Adrenal gland (tissue), 12 donors: Measurements from ENCODE around the gene GTF2A1L. TPM values are rescaled to one million over a fixed set of nuclear protein-coding genes. Genes with fewer than 3 reads are reported as not detected.

Experiments
- DNase-seq, 7 donors: peaks; one replicate each; pipeline ENCODE4 v3.0.0-alpha.2; 2019 to 2020
- H3K27ac ChIP-seq, 5 donors: fragments of 200-600 bp; sonication (generic) in 4 of 5; 1 replicate in 3 of 5; 2 replicates in 2 of 5; pipeline versions ENCODE4 v1.5.1 to v1.8.0; 2016 to 2020; ENCODE audit warnings: mild to moderate bottlenecking in 1 of 5
- H3K27me3 ChIP-seq: fragments of 200-600 bp; 2 replicates; pipeline ENCODE4 v1.8.0; 2021
- H3K36me3 ChIP-seq, 2 donors: fragments of 200-600 bp; replicated peaks in 1 of 2; 1 replicate in 1 of 2; 2 replicates in 1 of 2; pipeline versions ENCODE4 v1.5.1 to v1.8.0; 2018 to 2022
- H3K4me1 ChIP-seq, 2 donors: fragments of 200-600 bp; replicated peaks in 1 of 2; 1 replicate in 1 of 2; 2 replicates in 1 of 2; pipeline versions ENCODE4 v1.5.1 to v1.8.0; 2018 to 2021
- H3K4me3 ChIP-seq, 4 donors: fragments of 200-600 bp; sonication (generic) in 3 of 4; one replicate each; pipeline ENCODE4 v1.5.1; 2016 to 2018
- H3K9me3 ChIP-seq, 3 donors: fragments of 200-600 bp; sonication (generic) in 1 of 3; replicated peaks in 1 of 3; 1 replicate in 2 of 3; 2 replicates in 1 of 3; pipeline versions ENCODE4 v1.5.1 to v1.8.0; 2016 to 2021
- CTCF ChIP-seq, 6 experiments: fragments of 450-650 bp in 4 of 6; fragments of 200-600 bp in 2 of 6; sonication (generic) in 1 of 6; IDR thresholded peaks; 1 replicate in 5 of 6; 2 replicates in 1 of 6; pipeline versions ENCODE4 v1.5.1 to v1.8.0; 2016 to 2021; ENCODE audit warnings: antibody characterized with exemption in 6 of 6, mild to moderate bottlenecking in 2 of 6, moderate library complexity in 1 of 6
- POLR2A ChIP-seq, 2 donors: fragments of 450-650 bp; IDR thresholded peaks; one replicate each; pipeline ENCODE4 v1.6.1; 2017; ENCODE audit warnings: antibody characterized with exemption in 2 of 2, mild to moderate bottlenecking in 2 of 2, moderate library complexity in 1 of 2
- WGBS, 4 donors: extraction: QIAGEN DNeasy Blood & Tissue Kit in 2 of 4; methylation state at CpG; one replicate each; pipeline versions ENCODE4 v1.1.5 to v1.1.7; 2013 to 2017; 5-methylcytosine and 5-hydroxymethylcytosine counted together
- intact Hi-C, 2 donors: fragments of 100-400 bp; cut with DNase I; formaldehyde crosslinking; loops; one replicate each; pipeline versions ENCODE4 v1.14.1 to v1.15.0; 2022 to 2023
- polyA plus RNA-seq, 3 donors: library from polyadenylated mRNA; stranded (reverse); fragments of 200-250 nt in 2 of 3; fragments of 350-450 nt in 1 of 3; fragmentation: Illumina TruSeq in 1 of 3; extraction: RNeasy Lipid Tissue Mini Kit (QIAGEN cat#74804) in 1 of 3; gene quantifications; one replicate each; pipeline ENCODE4 v1.2.3, GENCODE V29; 2013 to 2014
- total RNA-seq, 9 donors: library from RNA; depleted of rRNA in 4 of 9; stranded (reverse); fragments of >200 nt in 4 of 9; fragments of 120-200 nt in 1 of 9; fragmentation: NEBNext Ultra II Directional in 1 of 9; extraction: Animal tissue kit (Norgen Biotek cat#: 25700) in 1 of 9; gene quantifications; one replicate each; pipeline versions ENCODE4 v1.1.0 to v1.2.4, GENCODE V29; 2013 to 2023
- donor health status: healthy with polysubstance abuse.
- donor health status: Bipolar disorder and iron deficiency.
- donor health status: DM: yes; HTN: yes; CAD: no.
- donor health status: DM: no; HTN: no; CAD: no.
- donor health status: DM: no; HTN: no; CAD: no.
- donor health status: DM: yes; HTN: yes; CAD: no.

GTF2A1L gene
- total and polyA plus RNA-seq, 12 donors: 0.11 to 3.3 (median 0.84) TPM; not detected in 6

GRCh38 chr2:48693066-48693465, 75.4 kb downstream of the GTF2A1L start:
- TF ChIP-seq CTCF (IDR thresholded peaks at IDR 0.05) (no peak), POLR2A (IDR thresholded peaks at IDR 0.05) (no peak)
- H3K9me3 ChIP-seq: no peaks in the 10 kb centered on the region
- H3K27ac ChIP-seq: no peak overlapping the region
- H3K36me3 ChIP-seq: no peaks in the 10 kb centered on the region
- intact Hi-C loops: no loop called here
- 72 to 84% (median 74%) methylated on average over 4 of the region's 4 CpGs for WGBS, 4 donors
- H3K27me3 ChIP-seq: no peaks in the 10 kb centered on the region
- H3K4me1 ChIP-seq: no peaks in the 10 kb centered on the region
- no peak overlapping the region for H3K4me3 ChIP-seq
- no peak for DNase-seq

GRCh38 chr2:48693645-48694044, 76.0 kb downstream of the GTF2A1L start:
- Histone ChIP-seq H3K9me3 (no peaks in the 10 kb centered on the region), H3K27ac (no peak overlapping the region), H3K4me3 (no peak overlapping the region), H3K4me1 (no peaks in the 10 kb centered on the region), H3K36me3 (no peaks in the 10 kb centered on the region), H3K27me3 (no peaks in the 10 kb centered on the region)
- DNase-seq: no peak
- TF ChIP-seq POLR2A (IDR thresholded peaks at IDR 0.05) (no peak), CTCF (IDR thresholded peaks at IDR 0.05) (no peak)
- 59 to 68% (median 63%) methylated on average over 3 of the region's 3 CpGs for WGBS, 4 donors
- intact Hi-C loops: no loop called here

GRCh38 chr2:48694149-48694548, 76.5 kb downstream of the GTF2A1L start:
- WGBS, 4 donors: 44 to 60% (median 56%) methylated on average over 3 of the region's 3 CpGs
- no peak overlapping the region for H3K4me3 ChIP-seq

GRCh38 chr2:48695991-48696390, 78.3 kb downstream of the GTF2A1L start:
- Histone ChIP-seq H3K36me3 (no peaks in the 10 kb centered on the region), H3K4me1 (no peaks in the 10 kb centered on the region), H3K9me3 (no peaks in the 10 kb centered on the region), H3K27me3 (no peaks in the 10 kb centered on the region), H3K4me3 (no peak overlapping the region), H3K27ac (no peak overlapping the region)
- intact Hi-C loops: no loop called here
- TF ChIP-seq CTCF (IDR thresholded peaks at IDR 0.05): no peak
- TF ChIP-seq POLR2A (IDR thresholded peaks at IDR 0.05): no peak
- no peak for DNase-seq

More at GRCh38 chr2:48694149-48694548, 76.5 kb downstream of the GTF2A1L start:
- Histone ChIP-seq H3K27ac (no peak overlapping the region), H3K36me3 (no peaks in the 10 kb centered on the region), H3K4me1 (no peaks in the 10 kb centered on the region), H3K9me3 (no peaks in the 10 kb centered on the region), H3K27me3 (no peaks in the 10 kb centered on the region)
- TF ChIP-seq POLR2A (IDR thresholded peaks at IDR 0.05): no peak
- TF ChIP-seq CTCF (IDR thresholded peaks at IDR 0.05): no peak
- intact Hi-C loops: no loop called here
- DNase-seq: no peak
